Muscle of leg (tissue), 11 donors: ENCODE results near the gene POU3F3. TPM values are rescaled to one million over a fixed set of nuclear protein-coding genes. Genes with fewer than 3 reads are reported as not detected.

Experiments
- DNase-seq: peaks from one replicate; pipeline ENCODE4 v3.0.0; 2013
- H3K27ac ChIP-seq: one replicate; pipeline ENCODE4 v1.5.1; 2013; ENCODE audit warnings: mild to moderate bottlenecking, low read length, control low read depth
- H3K27me3 ChIP-seq: one replicate; pipeline ENCODE4 v1.6.1; 2013; ENCODE audit warnings: low read length; ENCODE audit not compliant: control insufficient read depth, insufficient read depth
- H3K36me3 ChIP-seq: one replicate; pipeline ENCODE4 v1.6.1; 2013; ENCODE audit warnings: low read length; ENCODE audit not compliant: control insufficient read depth, insufficient read depth
- H3K4me1 ChIP-seq: one replicate; pipeline ENCODE4 v1.6.1; 2013; ENCODE audit warnings: low read length; ENCODE audit not compliant: control insufficient read depth, insufficient read depth
- H3K4me3 ChIP-seq: one replicate; pipeline ENCODE4 v1.5.1; 2013; ENCODE audit warnings: low read length, control low read depth
- H3K9me3 ChIP-seq: replicated peaks from 2 replicates; pipeline ENCODE4 v1.6.1; 2013; ENCODE audit warnings: low read depth, low read length; ENCODE audit not compliant: control insufficient read depth
- WGBS: methylation state at CpG from one replicate; pipeline ENCODE4 v1.1.5; 2013; ENCODE audit warnings: missing lambda C conversion rate; ENCODE audit not compliant: insufficient coverage; 5-methylcytosine and 5-hydroxymethylcytosine counted together
- polyA plus RNA-seq, 8 donors: library from polyadenylated mRNA; unstranded; fragments of 120-200 nt; gene quantifications; one replicate each; pipeline versions ENCODE4 v1.2.1 to v1.2.3, GENCODE V29; 2013; ENCODE audit warnings: inconsistent platforms in 1 of 8, low replicate concordance in 1 of 8; ENCODE audit not compliant: insufficient read length in 8 of 8, insufficient read depth in 1 of 8
- total RNA-seq: library from RNA; stranded (reverse); fragments of 120-200 nt; gene quantifications from one replicate; pipeline ENCODE4 v1.2.4, GENCODE V29; 2013

Gene POU3F3
- total and polyA plus RNA-seq, 9 donors: 0.05 to 0.14 (median 0.13) TPM; not detected in 4

GRCh38 chr2:104867813-104868504 is 14.0 kb downstream of the POU3F3 start:
- no peak overlapping the region for H3K27ac ChIP-seq
- H3K4me3 ChIP-seq: no peak overlapping the region
- peaks cover 96% of the 10 kb centered on the region for H3K27me3 ChIP-seq
- DNase-seq: no peak
- WGBS: 6% methylated on average over 19 of the region's 33 CpGs
- no peaks in the 10 kb centered on the region for H3K9me3 ChIP-seq
- peaks cover 5% of the 10 kb centered on the region for H3K4me1 ChIP-seq
- H3K36me3 ChIP-seq: no peaks in the 10 kb centered on the region

- Histone ChIP-seq H3K36me3 (no peaks in the 10 kb centered on the region), H3K9me3 (no peaks in the 10 kb centered on the region), H3K4me3 (no peak overlapping the region), H3K27ac (no peak overlapping the region), H3K27me3 (peaks cover 96% of the 10 kb centered on the region), H3K4me1 (peaks cover 8% of the 10 kb centered on the region)
- no peak for DNase-seq
- no CpG with 5 or more reads among the region's 4 CpGs for whole genome bisulfite sequencing
These were observed 14.6 kb downstream of the POU3F3 start for GRCh38 chr2:104868505-104868866.

GRCh38 chr2:104870100-104870975 is 16.4 kb downstream of the POU3F3 start:
- H3K36me3 ChIP-seq: no peaks in the 10 kb centered on the region
- H3K27me3 ChIP-seq: peaks cover 88% of the 10 kb centered on the region
- no peaks in the 10 kb centered on the region for H3K9me3 ChIP-seq
- H3K27ac ChIP-seq: no peak overlapping the region
- DNase-seq: no peak
- no peak overlapping the region for H3K4me3 ChIP-seq
- H3K4me1 ChIP-seq: peaks cover 9% of the 10 kb centered on the region
- WGBS: 32% methylated on average over 2 of the region's 4 CpGs

GRCh38 chr2:104871649-104871971 is 17.7 kb downstream of the POU3F3 start:
- no peak for DNase-seq
- H3K36me3 ChIP-seq: no peaks in the 10 kb centered on the region
- peaks cover 81% of the 10 kb centered on the region for H3K27me3 ChIP-seq
- 0% methylated on average over 5 of the region's 8 CpGs for WGBS
- peaks cover 9% of the 10 kb centered on the region for H3K4me1 ChIP-seq
- H3K27ac ChIP-seq: no peak overlapping the region
- H3K4me3 ChIP-seq: no peak overlapping the region
- no peaks in the 10 kb centered on the region for H3K9me3 ChIP-seq

- no peaks in the 10 kb centered on the region for H3K9me3 ChIP-seq
- 3% methylated on average over 34 of the region's 65 CpGs for WGBS
- no peak for DNase-seq
- H3K27ac ChIP-seq: no peak overlapping the region
- peaks cover 81% of the 10 kb centered on the region for H3K27me3 ChIP-seq
- peak overlapping the region; percentile 38 for H3K4me3 ChIP-seq
- peaks cover 9% of the 10 kb centered on the region for H3K4me1 ChIP-seq
- H3K36me3 ChIP-seq: no peaks in the 10 kb centered on the region
These were observed 18.3 kb downstream of the POU3F3 start for GRCh38 chr2:104871972-104872865.

GRCh38 chr2:104872866-104873688 is 19.2 kb downstream of the POU3F3 start:
- H3K4me1 ChIP-seq: peaks cover 9% of the 10 kb centered on the region
- peak; percentile 83 for DNase-seq
- peaks cover 79% of the 10 kb centered on the region for H3K27me3 ChIP-seq
- peak overlapping the region; percentile 38 for H3K4me3 ChIP-seq
- no peaks in the 10 kb centered on the region for H3K9me3 ChIP-seq
- no peaks in the 10 kb centered on the region for H3K36me3 ChIP-seq
- no peak overlapping the region for H3K27ac ChIP-seq
- WGBS: under 1% methylated on average over 42 of the region's 63 CpGs

- no peak overlapping the region for H3K4me3 ChIP-seq
- H3K27me3 ChIP-seq: peaks cover 75% of the 10 kb centered on the region
- H3K36me3 ChIP-seq: no peaks in the 10 kb centered on the region
- no peaks in the 10 kb centered on the region for H3K9me3 ChIP-seq
- H3K4me1 ChIP-seq: peaks cover 9% of the 10 kb centered on the region
- H3K27ac ChIP-seq: no peak overlapping the region
- DNase-seq: no peak
- 12% methylated on average over 16 of the region's 17 CpGs for WGBS
These were observed 19.8 kb downstream of the POU3F3 start for GRCh38 chr2:104873689-104874054.

GRCh38 chr2:104874230-104874629 is 20.3 kb downstream of the POU3F3 start:
- no peaks in the 10 kb centered on the region for H3K9me3 ChIP-seq
- no peak overlapping the region for H3K27ac ChIP-seq
- 64% methylated on average over 6 of the region's 6 CpGs for WGBS
- no peak for DNase-seq
- H3K27me3 ChIP-seq: peaks cover 70% of the 10 kb centered on the region
- no peaks in the 10 kb centered on the region for H3K36me3 ChIP-seq
- H3K4me1 ChIP-seq: peaks cover 9% of the 10 kb centered on the region
- no peak overlapping the region for H3K4me3 ChIP-seq

- no CpG with 5 or more reads among the region's 1 CpG for WGBS
- Histone ChIP-seq H3K4me1 (peaks cover 9% of the 10 kb centered on the region), H3K27ac (no peak overlapping the region), H3K4me3 (no peak overlapping the region), H3K36me3 (no peaks in the 10 kb centered on the region), H3K9me3 (no peaks in the 10 kb centered on the region), H3K27me3 (peaks cover 63% of the 10 kb centered on the region)
- DNase-seq: no peak
These were observed 21.3 kb downstream of the POU3F3 start for GRCh38 chr2:104875262-104875661.
